Measurements from ENCODE around the gene RBM38. TPM values are rescaled to one million over a fixed set of nuclear protein-coding genes. Genes with fewer than 3 reads are reported as not detected.

Gene RBM38
- total RNA-seq, 1 experiment from 2014 or later: 52.7 TPM

DNA sequence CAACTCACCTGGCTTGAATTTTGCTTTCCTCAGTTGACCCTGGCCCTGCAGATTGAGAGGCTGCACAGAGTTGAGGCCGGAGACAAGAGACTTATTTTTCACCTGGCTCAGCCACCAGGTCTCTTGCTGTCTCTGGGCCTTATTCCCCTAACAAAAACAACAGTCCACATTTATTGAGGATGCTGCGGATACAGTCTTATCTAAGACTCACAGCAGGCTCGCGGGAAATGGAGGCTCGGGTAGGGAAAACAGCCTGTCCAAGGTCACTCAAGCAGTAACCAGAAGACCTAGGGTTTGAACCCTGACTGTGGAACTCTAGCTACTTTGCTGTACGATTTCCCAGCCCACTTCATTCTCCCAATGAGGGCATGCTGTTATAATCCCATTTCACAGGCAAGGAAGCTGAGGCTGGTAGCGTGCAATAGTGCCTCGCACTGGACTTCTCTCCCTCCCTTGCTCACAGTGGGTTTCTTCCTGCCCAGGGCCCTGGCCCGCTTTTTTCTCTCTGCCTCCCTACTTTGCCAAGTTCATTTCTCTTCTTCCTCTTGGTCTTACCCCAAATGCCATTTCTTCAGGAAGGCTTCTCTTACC lies 57.7 kb downstream of the RBM38 start:
- Histone ChIP-seq H3K36me3 (ENCODE audit: insufficient read depth, low read length, poor library complexity, severe bottlenecking) (no peaks in the 10 kb centered on the region), H3K27ac (ENCODE audit: low read depth, low read length, poor library complexity, severe bottlenecking) (no peak overlapping the region), H3K4me1 (ENCODE audit: insufficient read depth, low read length, poor library complexity, severe bottlenecking) (no peaks in the 10 kb centered on the region), H3K4me3 (ENCODE audit: low read depth, low read length, poor library complexity, severe bottlenecking) (no peak overlapping the region), H3K27me3 (replicated peaks; ENCODE audit: insufficient read depth, low read depth, low read length, poor library complexity) (no peaks in the 10 kb centered on the region), H3K9me3 (ENCODE audit: low read depth, low read length, poor library complexity, severe bottlenecking) (no peaks in the 10 kb centered on the region)
- intact Hi-C loops (cut with micrococcal nuclease; ENCODE audit: unreplicated experiment): no loop called here
- no peak for DNase-seq (ENCODE audit: low spot score)
- ChIA-PET CTCF (no interaction called here), POLR2A (ENCODE audit: low non-redundant PET) (no interaction called here)
- BruUV-seq (replicated peaks): no TSS peak
- TF ChIP-seq, protein P1, sequence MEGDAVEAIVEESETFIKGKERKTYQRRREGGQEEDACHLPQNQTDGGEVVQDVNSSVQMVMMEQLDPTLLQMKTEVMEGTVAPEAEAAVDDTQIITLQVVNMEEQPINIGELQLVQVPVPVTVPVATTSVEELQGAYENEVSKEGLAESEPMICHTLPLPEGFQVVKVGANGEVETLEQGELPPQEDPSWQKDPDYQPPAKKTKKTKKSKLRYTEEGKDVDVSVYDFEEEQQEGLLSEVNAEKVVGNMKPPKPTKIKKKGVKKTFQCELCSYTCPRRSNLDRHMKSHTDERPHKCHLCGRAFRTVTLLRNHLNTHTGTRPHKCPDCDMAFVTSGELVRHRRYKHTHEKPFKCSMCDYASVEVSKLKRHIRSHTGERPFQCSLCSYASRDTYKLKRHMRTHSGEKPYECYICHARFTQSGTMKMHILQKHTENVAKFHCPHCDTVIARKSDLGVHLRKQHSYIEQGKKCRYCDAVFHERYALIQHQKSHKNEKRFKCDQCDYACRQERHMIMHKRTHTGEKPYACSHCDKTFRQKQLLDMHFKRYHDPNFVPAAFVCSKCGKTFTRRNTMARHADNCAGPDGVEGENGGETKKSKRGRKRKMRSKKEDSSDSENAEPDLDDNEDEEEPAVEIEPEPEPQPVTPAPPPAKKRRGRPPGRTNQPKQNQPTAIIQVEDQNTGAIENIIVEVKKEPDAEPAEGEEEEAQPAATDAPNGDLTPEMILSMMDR (conservative IDR thresholded peaks at IDR 0.05; ENCODE audit: low read depth, low read length): no peak
- TF ChIP-seq EZH2 (IDR thresholded peaks at IDR 0.05; ENCODE audit: borderline replicate concordance, low read depth, low read length, poor library complexity, severe bottlenecking): no peak

DNA sequence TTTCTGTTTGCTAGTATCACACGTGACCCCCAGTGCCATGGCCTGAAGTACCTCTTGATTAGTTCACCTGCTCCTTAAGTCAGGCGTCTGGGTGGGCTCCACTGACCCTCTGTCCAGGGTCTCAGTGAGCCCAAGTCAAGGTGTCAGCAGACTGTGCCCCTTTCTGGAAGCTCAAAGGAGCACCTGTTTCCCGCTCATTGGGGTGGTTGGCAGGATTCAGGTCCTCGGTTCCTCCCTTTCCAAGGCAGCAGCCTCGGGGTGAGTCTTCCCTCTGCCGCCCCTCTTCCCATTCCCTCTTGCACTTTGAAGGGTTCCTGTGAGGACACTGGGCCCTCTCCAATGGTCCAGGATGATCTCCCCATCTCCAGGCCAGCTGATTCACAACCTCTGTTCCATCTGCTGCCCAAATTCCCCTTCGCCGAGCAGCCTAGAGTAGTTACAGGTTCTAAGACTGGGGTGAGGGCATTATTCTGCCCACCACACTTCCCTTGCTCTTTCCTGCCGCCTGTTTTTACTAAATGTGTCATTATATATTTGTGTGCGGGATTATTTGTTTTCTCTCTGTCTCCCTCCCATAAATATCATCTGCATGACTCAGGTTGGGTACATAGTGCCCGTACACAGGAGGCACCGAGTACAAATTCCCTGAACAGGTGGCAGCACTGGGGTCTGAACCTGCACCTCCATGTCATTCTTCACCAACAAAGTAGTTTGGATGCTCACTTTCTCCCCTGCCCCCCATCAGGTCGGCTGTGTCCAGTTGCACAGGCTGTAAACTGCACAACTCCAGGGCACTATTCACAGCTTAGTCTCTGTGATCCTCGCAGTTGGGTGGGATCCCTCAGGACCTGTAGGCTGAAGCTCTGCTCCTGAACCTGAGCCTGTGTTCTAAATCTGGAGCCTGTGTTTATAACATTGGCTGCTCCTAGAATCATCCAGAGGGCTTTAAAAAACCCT lies 58.5 kb downstream of the RBM38 start:
- no peak overlapping the region for H3K4me3 ChIP-seq (ENCODE audit: low read depth, low read length, poor library complexity, severe bottlenecking)
- no peaks in the 10 kb centered on the region for H3K36me3 ChIP-seq (ENCODE audit: insufficient read depth, low read length, poor library complexity, severe bottlenecking)
- ChIA-PET POLR2A (ENCODE audit: low non-redundant PET) (no interaction called here), CTCF (interaction anchor here (0.5 kb wide), 1 partner anchor 148 kb away, joined by 3 read pairs; no protein-coding TSS in a partner anchor)
- no peak for DNase-seq (ENCODE audit: low spot score)
- H3K27ac ChIP-seq (ENCODE audit: low read depth, low read length, poor library complexity, severe bottlenecking): no peak overlapping the region
- no peaks in the 10 kb centered on the region for H3K9me3 ChIP-seq (ENCODE audit: low read depth, low read length, poor library complexity, severe bottlenecking)
- intact Hi-C loops (cut with micrococcal nuclease; ENCODE audit: unreplicated experiment): no loop called here
- no TSS peak for BruUV-seq (replicated peaks)
- H3K27me3 ChIP-seq (replicated peaks; ENCODE audit: insufficient read depth, low read depth, low read length, poor library complexity): no peaks in the 10 kb centered on the region
- H3K4me1 ChIP-seq (ENCODE audit: insufficient read depth, low read length, poor library complexity, severe bottlenecking): no peaks in the 10 kb centered on the region
- no peak for TF ChIP-seq EZH2 (IDR thresholded peaks at IDR 0.05; ENCODE audit: borderline replicate concordance, low read depth, low read length, poor library complexity, severe bottlenecking)
- TF ChIP-seq, protein P1 (conservative IDR thresholded peaks at IDR 0.05; ENCODE audit: low read depth, low read length): no peak

DNA sequence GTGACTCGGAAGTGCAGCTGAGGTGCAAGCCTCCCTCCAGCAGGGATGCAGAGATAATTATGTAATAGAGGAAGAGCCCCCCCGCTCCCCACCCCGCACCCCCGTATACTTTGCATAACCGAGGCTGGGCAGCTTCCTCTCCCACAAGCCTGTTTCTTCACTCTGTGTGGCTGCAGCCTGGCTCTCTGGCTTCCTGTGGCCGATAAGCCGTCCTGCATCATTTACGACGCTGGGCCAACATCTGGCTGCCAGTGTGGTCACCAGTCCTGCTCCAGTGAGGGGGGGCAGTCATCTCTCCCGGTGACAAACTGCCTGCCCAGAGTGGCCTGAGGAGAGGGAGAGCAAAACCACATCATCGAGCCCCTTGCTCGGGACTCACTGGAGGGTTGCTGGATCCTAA lies 59.2 kb downstream of the RBM38 start:
- no peak for DNase-seq (ENCODE audit: low spot score)
- intact Hi-C loops (cut with micrococcal nuclease; ENCODE audit: unreplicated experiment): no loop called here
- Histone ChIP-seq H3K4me1 (ENCODE audit: insufficient read depth, low read length, poor library complexity, severe bottlenecking) (no peaks in the 10 kb centered on the region), H3K36me3 (ENCODE audit: insufficient read depth, low read length, poor library complexity, severe bottlenecking) (no peaks in the 10 kb centered on the region), H3K9me3 (ENCODE audit: low read depth, low read length, poor library complexity, severe bottlenecking) (no peaks in the 10 kb centered on the region), H3K4me3 (ENCODE audit: low read depth, low read length, poor library complexity, severe bottlenecking) (no peak overlapping the region), H3K27me3 (replicated peaks; ENCODE audit: insufficient read depth, low read depth, low read length, poor library complexity) (no peaks in the 10 kb centered on the region), H3K27ac (ENCODE audit: low read depth, low read length, poor library complexity, severe bottlenecking) (no peak overlapping the region)
- BruUV-seq (replicated peaks): no TSS peak
- CTCF ChIA-PET: interaction anchor here (0.5 kb wide), 1 partner anchor 148 kb away, joined by 3 read pairs; no protein-coding TSS in a partner anchor
- TF ChIP-seq, protein P1 (conservative IDR thresholded peaks at IDR 0.05; ENCODE audit: low read depth, low read length): no peak
- TF ChIP-seq EZH2 (IDR thresholded peaks at IDR 0.05; ENCODE audit: borderline replicate concordance, low read depth, low read length, poor library complexity, severe bottlenecking): no peak
- POLR2A ChIA-PET (ENCODE audit: low non-redundant PET): no interaction called here

Measured in A673 (cell line).